Activated CD8-positive, alpha-beta T cell treated with anti-CD3 and anti-CD28 coated beads, Interleukin-2, amount 10 ng/mL, durations not matched to agents 7 days and 5 days (primary cell): ENCODE measurements around the gene ANGPTL7. TPM values are rescaled to one million over a fixed set of nuclear protein-coding genes. Genes with fewer than 3 reads are reported as not detected.

Source experiments
- ATAC-seq: fragments of 150-1000 bp; cut with Tn5 transposase; one replicate; pipeline ENCODE4 v1.10.0; 2021; ENCODE audit warnings: moderate library complexity
- CTCF ChIA-PET: fragments of 350-600 bp; sonication (Branson Sonifier 250); formaldehyde crosslinking; loops from one replicate; lab custom pipeline; 2021; ENCODE audit warnings: antibody characterized with exemption; lab: Charles Lee
- POLR2A ChIA-PET: fragments of 350-600 bp; sonication (Branson Sonifier 250); formaldehyde crosslinking; loops from one replicate; lab custom pipeline; 2021; ENCODE audit warnings: antibody characterized with exemption; lab: Charles Lee
- DNase-seq: peaks from one replicate; pipeline ENCODE4 v3.0.0-alpha.2; 2020
- H3K27ac Mint-ChIP-seq: one replicate; pipeline ENCODE4 v1.8.0; 2021; ENCODE audit warnings: mild to moderate bottlenecking, mixed read lengths
- H3K27me3 Mint-ChIP-seq: one replicate; pipeline ENCODE4 v1.8.0; 2021; ENCODE audit warnings: low read depth, mixed read lengths
- H3K36me3 Mint-ChIP-seq: one replicate; pipeline ENCODE4 v1.8.0; 2021; ENCODE audit warnings: low read depth, mixed read lengths
- H3K4me1 Mint-ChIP-seq: one replicate; pipeline ENCODE4 v1.8.0; 2021; ENCODE audit warnings: low read depth, mixed read lengths
- H3K4me3 Mint-ChIP-seq: one replicate; pipeline ENCODE4 v1.8.0; 2021; ENCODE audit warnings: mild to moderate bottlenecking, mixed read lengths
- H3K9me3 Mint-ChIP-seq: one replicate; pipeline ENCODE4 v1.8.0; 2022; ENCODE audit warnings: mixed read lengths; ENCODE audit not compliant: insufficient read depth
- total RNA-seq, 2 experiments: library from RNA; stranded (reverse); gene quantifications; one replicate each; pipeline ENCODE4 v1.2.3, GENCODE V29; 2021

The ANGPTL7 gene
- total RNA-seq, 2 experiments from 2014 or later, result not detected

DNA sequence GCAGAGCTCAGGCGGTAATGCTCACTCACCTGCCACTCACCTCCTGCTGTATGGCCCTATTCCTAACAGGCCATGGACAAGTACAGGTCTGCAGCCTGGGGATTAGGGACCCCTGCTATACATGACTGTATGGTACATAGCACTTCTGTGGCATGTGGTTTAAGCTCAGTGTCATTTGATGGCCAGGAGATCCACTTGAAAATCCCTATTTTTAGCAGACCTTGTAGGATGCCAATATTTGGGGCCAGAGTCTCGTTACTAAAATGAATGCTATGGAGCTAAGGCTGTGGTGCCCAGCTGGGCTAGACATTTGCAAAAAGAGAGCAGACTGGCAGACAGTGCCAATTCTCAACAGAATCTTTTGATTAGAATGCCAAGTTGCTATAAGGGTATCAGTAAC, 1.7 kb upstream of the ANGPTL7 start:
- CTCF ChIA-PET, result no interaction called here
- H3K27ac Mint-ChIP-seq, result no peak overlapping the region
- DNase-seq (no peak), ATAC-seq (no peak)
- POLR2A ChIA-PET, result no interaction called here
- no peaks in the 10 kb centered on the region for H3K27me3 Mint-ChIP-seq
- no peaks in the 10 kb centered on the region for H3K9me3 Mint-ChIP-seq
- no peak overlapping the region for H3K4me3 Mint-ChIP-seq
- no peaks in the 10 kb centered on the region for H3K4me1 Mint-ChIP-seq
- H3K36me3 Mint-ChIP-seq, result peaks cover 6% of the 10 kb centered on the region

- H3K4me3 Mint-ChIP-seq, result no peak overlapping the region
- ATAC-seq (no peak), DNase-seq (no peak)
- H3K27me3 Mint-ChIP-seq, result no peaks in the 10 kb centered on the region
- ChIA-PET CTCF (no interaction called here), POLR2A (interaction anchor here (0.6 kb wide), 1 partner anchor 42 kb away, joined by 4 read pairs; no protein-coding TSS in a partner anchor)
- H3K36me3 Mint-ChIP-seq, result peaks cover 9% of the 10 kb centered on the region
- no peaks in the 10 kb centered on the region for H3K4me1 Mint-ChIP-seq
- no peak overlapping the region for H3K27ac Mint-ChIP-seq
- H3K9me3 Mint-ChIP-seq, result no peaks in the 10 kb centered on the region
Observed at GRCh38 chr1:11187931-11188330, 1.2 kb upstream of the ANGPTL7 start.

DNA sequence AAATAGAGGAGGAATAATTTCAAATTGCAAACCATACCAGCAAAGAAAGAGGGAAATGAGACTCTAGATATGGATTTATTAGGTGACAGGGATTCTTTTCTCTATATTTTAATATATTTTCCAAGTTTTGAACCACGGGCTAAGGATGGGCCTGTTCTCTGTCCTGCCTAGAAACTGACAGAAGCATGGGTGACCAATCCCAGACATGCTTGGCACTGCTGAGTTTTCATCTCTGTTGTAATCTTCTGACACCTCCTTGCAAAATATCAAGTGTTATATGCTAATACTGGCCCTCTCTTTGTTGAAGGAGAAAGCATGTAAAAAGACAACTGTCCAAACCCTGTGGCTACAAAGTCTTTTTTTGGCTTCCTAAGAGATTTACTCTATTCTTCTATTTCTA, 774 bp upstream of the ANGPTL7 start:
- no peaks in the 10 kb centered on the region for H3K4me1 Mint-ChIP-seq
- POLR2A ChIA-PET, result interaction anchor here (0.6 kb wide), 1 partner anchor 42 kb away, joined by 4 read pairs; no protein-coding TSS in a partner anchor
- no peaks in the 10 kb centered on the region for H3K9me3 Mint-ChIP-seq
- no peaks in the 10 kb centered on the region for H3K27me3 Mint-ChIP-seq
- CTCF ChIA-PET, result no interaction called here
- peaks cover 11% of the 10 kb centered on the region for H3K36me3 Mint-ChIP-seq
- DNase-seq, result no peak
- H3K27ac Mint-ChIP-seq, result no peak overlapping the region
- H3K4me3 Mint-ChIP-seq, result no peak overlapping the region
- no peak for ATAC-seq

DNA sequence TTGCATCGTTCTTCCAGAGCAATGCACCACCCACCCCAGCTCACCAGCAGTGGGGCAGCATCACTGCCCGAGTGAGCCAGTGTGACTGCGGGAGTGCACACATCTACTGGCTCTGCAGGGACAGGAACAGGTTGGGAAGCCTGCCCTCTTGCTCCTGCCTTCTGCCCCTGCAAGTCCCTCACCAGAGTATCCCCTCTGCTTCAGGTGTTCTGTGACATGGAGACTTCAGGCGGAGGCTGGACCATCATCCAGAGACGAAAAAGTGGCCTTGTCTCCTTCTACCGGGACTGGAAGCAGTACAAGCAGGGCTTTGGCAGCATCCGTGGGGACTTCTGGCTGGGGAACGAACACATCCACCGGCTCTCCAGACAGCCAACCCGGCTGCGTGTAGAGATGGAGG, 4.2 kb downstream of the ANGPTL7 start:
- Mint-ChIP-seq H3K27ac (no peak overlapping the region), H3K4me3 (no peak overlapping the region), H3K36me3 (peaks cover 30% of the 10 kb centered on the region), H3K4me1 (no peaks in the 10 kb centered on the region), H3K9me3 (no peaks in the 10 kb centered on the region), H3K27me3 (no peaks in the 10 kb centered on the region)
- POLR2A ChIA-PET, result no interaction called here
- CTCF ChIA-PET, result no interaction called here
- DNase-seq, result no peak
- ATAC-seq, result no peak

DNA sequence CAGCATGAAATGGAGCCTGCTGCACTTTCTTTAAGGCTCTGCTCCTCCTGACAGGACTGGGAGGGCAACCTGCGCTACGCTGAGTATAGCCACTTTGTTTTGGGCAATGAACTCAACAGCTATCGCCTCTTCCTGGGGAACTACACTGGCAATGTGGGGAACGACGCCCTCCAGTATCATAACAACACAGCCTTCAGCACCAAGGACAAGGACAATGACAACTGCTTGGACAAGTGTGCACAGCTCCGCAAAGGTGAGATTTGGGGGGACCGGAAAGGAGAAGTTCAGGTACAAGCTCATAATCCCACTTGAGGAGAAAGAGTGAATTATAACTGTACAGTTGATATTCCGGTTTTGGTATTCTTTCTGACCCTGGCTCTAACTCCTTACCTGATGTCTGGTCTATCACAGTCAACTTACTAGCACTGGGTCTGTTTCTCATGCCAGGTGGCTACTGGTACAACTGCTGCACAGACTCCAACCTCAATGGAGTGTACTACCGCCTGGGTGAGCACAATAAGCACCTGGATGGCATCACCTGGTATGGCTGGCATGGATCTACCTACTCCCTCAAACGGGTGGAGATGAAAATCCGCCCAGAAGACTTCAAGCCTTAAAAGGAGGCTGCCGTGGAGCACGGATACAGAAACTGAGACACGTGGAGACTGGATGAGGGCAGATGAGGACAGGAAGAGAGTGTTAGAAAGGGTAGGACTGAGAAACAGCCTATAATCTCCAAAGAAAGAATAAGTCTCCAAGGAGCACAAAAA, 5.4 kb downstream of the ANGPTL7 start:
- no peaks in the 10 kb centered on the region for H3K4me1 Mint-ChIP-seq
- H3K27ac Mint-ChIP-seq, result no peak overlapping the region
- ChIA-PET CTCF (interaction anchor here (2.3 kb wide), 1 partner anchor 157 kb away, joined by 7 read pairs; no protein-coding TSS in a partner anchor), POLR2A (no interaction called here)
- no peak overlapping the region for H3K4me3 Mint-ChIP-seq
- DNase-seq, result no peak
- no peaks in the 10 kb centered on the region for H3K27me3 Mint-ChIP-seq
- ATAC-seq, result no peak
- H3K9me3 Mint-ChIP-seq, result no peaks in the 10 kb centered on the region
- peaks cover 42% of the 10 kb centered on the region for H3K36me3 Mint-ChIP-seq

- POLR2A ChIA-PET, result no interaction called here
Observed at GRCh38 chr1:11196945-11197344, 7.8 kb downstream of the ANGPTL7 start.

DNA sequence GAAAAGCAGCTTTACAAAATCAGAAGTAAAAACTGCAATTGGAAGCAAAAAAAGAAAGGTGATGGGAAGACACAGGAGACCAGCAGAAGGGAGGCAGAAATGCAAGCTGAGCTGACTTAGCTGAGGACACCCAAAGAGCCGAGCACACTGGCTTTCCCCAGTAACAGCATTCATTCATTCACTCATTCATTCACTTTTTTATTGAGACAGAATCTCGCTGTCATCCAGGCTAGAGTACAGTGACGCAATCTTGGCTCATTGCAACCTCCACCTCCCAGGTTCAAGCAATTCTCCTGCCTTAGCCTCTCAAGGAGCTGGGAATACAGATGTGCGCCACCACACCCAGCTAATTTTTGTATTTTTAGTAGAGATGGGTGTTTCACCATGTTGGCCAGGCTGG, 8.2 kb downstream of the ANGPTL7 start:
- Mint-ChIP-seq H3K9me3 (no peaks in the 10 kb centered on the region), H3K27ac (no peak overlapping the region), H3K4me3 (no peak overlapping the region), H3K4me1 (no peaks in the 10 kb centered on the region), H3K36me3 (peaks cover 47% of the 10 kb centered on the region), H3K27me3 (no peaks in the 10 kb centered on the region)
- ChIA-PET POLR2A (no interaction called here), CTCF (interaction anchor here (1.0 to 1.5 kb wide), 3 partner anchors 89 to 187 kb away, joined by 3 read pairs; no protein-coding TSS in a partner anchor)
- ATAC-seq (no peak), DNase-seq (no peak)

More at GRCh38 chr1:11196945-11197344, 7.8 kb downstream of the ANGPTL7 start:
- no peaks in the 10 kb centered on the region for H3K9me3 Mint-ChIP-seq
- H3K36me3 Mint-ChIP-seq, result peaks cover 47% of the 10 kb centered on the region
- no peak for ATAC-seq
- no peaks in the 10 kb centered on the region for H3K27me3 Mint-ChIP-seq
- H3K4me3 Mint-ChIP-seq, result no peak overlapping the region
- CTCF ChIA-PET, result interaction anchor here (1.0 kb wide), 1 partner anchor 159 kb away, joined by 3 read pairs; no protein-coding TSS in a partner anchor
- no peak overlapping the region for H3K27ac Mint-ChIP-seq
- no peak for DNase-seq
- no peaks in the 10 kb centered on the region for H3K4me1 Mint-ChIP-seq

DNA sequence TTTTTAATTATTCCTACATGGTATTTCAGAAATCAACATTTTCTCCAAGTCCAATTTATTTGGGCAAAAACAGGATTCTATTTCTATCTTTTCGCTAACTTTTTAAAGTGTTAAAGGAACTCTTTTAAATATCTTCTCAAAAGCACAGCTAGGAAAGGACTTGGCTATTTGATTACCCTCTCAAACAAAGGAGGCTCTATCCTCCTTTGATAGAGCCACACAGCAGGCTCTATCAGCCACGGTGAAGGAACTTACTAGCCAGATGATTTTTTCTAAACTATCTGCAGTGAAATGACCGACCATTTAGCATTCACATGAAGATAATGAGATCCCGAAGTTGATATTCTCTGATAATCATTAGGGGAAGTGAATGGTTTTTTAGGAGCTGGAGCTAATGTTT, 9.1 kb downstream of the ANGPTL7 start:
- ChIA-PET POLR2A (no interaction called here), CTCF (interaction anchor here (1.0 to 1.5 kb wide), 3 partner anchors 64 to 186 kb away, joined by 3 read pairs; partner anchors contain the start of gene MTOR)
- Mint-ChIP-seq H3K27me3 (no peaks in the 10 kb centered on the region), H3K27ac (no peak overlapping the region), H3K9me3 (no peaks in the 10 kb centered on the region), H3K36me3 (peaks cover 45% of the 10 kb centered on the region), H3K4me1 (no peaks in the 10 kb centered on the region), H3K4me3 (no peak overlapping the region)
- DNase-seq (no peak), ATAC-seq (no peak)

DNA sequence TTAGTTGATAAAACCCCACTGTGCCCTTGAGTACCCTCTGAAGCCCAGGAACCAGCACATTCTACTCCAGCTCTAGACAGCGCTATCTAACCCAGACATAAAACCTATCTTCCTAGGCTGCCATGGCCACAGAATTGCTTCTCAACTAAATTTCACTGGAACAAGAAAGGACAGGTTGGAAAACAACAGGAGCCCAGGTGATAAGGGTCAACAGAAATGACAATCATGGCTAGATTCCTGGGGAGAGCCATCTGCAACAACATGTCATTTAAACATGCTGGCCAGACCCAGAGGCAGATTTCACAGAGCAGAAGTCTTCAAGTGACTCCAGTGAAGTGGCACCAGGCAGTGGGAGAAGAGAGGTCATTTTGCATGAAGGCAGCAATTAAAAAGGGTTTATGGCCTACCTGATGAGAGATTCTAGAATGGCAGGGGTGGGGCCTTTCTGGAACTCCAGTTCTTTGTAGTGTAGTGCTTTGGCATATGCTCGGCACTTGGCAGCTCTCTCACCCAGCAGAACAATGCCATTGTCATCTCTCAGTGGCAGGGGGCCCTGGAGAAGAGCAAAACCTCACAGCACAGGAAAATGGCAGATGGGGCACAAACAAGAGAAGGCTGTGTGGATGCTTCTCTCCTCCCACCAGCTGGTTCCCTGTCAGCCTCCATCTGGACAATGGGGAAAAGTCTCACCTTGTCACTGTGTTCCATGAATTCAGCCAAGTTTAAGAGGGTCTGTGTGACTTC, 9.9 kb downstream of the ANGPTL7 start:
- DNase-seq (no peak), ATAC-seq (no peak)
- Mint-ChIP-seq H3K27me3 (no peaks in the 10 kb centered on the region), H3K4me3 (no peak overlapping the region), H3K4me1 (no peaks in the 10 kb centered on the region), H3K36me3 (peaks cover 50% of the 10 kb centered on the region), H3K9me3 (no peaks in the 10 kb centered on the region), H3K27ac (no peak overlapping the region)
- POLR2A ChIA-PET, result no interaction called here
- CTCF ChIA-PET, result interaction anchor here (1.0 to 1.5 kb wide), 2 partner anchors 64 to 185 kb away, joined by 3 read pairs; partner anchors contain the start of gene MTOR

DNA sequence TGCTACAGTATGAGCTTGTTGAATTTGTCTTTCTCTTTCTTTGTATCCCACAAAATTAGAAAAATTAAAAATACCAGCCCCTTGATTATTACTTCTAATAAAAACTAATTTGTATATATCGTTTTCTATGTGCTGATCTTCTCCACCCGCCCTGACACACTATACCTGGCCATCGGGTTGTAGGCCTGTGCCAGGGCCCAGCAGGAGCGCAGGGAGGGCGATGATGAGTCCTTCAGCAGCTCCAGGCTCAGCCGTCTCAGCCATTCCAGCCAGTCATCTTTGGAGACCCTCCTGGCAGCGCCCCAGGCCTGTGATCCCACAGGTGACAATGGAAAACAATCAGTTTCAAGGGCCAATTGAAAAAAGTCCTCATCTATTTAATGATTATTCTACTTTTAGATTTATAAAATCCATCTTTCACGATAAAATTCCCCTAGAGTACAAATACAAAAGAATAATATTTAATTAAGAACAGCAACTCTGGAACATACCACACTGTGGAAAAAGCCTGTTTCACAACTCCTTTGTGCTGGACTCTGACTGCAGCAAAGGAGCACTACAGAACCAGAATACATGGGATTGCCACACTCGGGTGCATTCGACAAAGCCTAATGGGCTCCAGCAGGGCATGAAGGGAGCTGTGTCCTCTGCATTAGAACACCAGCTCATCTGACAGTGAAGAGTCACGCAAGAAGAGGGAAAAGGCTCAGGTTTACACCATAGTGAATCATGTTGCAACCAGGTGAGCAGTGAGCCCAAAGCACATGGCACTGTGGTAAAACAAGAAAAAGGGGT, 15.4 kb downstream of the ANGPTL7 start:
- Mint-ChIP-seq H3K27me3 (no peaks in the 10 kb centered on the region), H3K9me3 (no peaks in the 10 kb centered on the region), H3K4me1 (no peaks in the 10 kb centered on the region), H3K36me3 (peaks cover 34% of the 10 kb centered on the region), H3K4me3 (no peak overlapping the region), H3K27ac (no peak overlapping the region)
- CTCF ChIA-PET, result interaction anchor here (1.0 kb wide), 1 partner anchor 167 kb away, joined by 3 read pairs; no protein-coding TSS in a partner anchor
- no peak for ATAC-seq
- DNase-seq, result no peak
- POLR2A ChIA-PET, result no interaction called here

GRCh38 chr1:11207898-11208611, 18.9 kb downstream of the ANGPTL7 start:
- Mint-ChIP-seq H3K27me3 (no peaks in the 10 kb centered on the region), H3K36me3 (peaks cover 43% of the 10 kb centered on the region), H3K4me1 (no peaks in the 10 kb centered on the region), H3K27ac (no peak overlapping the region), H3K4me3 (no peak overlapping the region), H3K9me3 (no peaks in the 10 kb centered on the region)
- no peak for DNase-seq
- ATAC-seq, result no peak
- CTCF ChIA-PET, result interaction anchor here (0.9 to 3.0 kb wide), 2 partner anchors 22 to 170 kb away, joined by 3 to 10 read pairs; no protein-coding TSS in a partner anchor
- POLR2A ChIA-PET, result no interaction called here
